Stimulated activated CD4-positive, alpha-beta T cell treated with anti-CD3 and anti-CD28 coated beads, Interleukin-15, amount 100 ng/mL, for 48 hours (primary cell): Measurements from ENCODE around the gene PCDHA13.
"Not testable (repeated sequence)": the region's sequence is repeated elsewhere in the genome, so short reads cannot be mapped to it uniquely, and the experiment has no call there.

Experiments used
- DNase-seq, 2 donors: peaks; one replicate each; pipeline ENCODE4 v3.0.0-alpha.2; 2020; ENCODE audit warnings: low read depth in 2 of 2

The PCDHA13 gene, protein sequence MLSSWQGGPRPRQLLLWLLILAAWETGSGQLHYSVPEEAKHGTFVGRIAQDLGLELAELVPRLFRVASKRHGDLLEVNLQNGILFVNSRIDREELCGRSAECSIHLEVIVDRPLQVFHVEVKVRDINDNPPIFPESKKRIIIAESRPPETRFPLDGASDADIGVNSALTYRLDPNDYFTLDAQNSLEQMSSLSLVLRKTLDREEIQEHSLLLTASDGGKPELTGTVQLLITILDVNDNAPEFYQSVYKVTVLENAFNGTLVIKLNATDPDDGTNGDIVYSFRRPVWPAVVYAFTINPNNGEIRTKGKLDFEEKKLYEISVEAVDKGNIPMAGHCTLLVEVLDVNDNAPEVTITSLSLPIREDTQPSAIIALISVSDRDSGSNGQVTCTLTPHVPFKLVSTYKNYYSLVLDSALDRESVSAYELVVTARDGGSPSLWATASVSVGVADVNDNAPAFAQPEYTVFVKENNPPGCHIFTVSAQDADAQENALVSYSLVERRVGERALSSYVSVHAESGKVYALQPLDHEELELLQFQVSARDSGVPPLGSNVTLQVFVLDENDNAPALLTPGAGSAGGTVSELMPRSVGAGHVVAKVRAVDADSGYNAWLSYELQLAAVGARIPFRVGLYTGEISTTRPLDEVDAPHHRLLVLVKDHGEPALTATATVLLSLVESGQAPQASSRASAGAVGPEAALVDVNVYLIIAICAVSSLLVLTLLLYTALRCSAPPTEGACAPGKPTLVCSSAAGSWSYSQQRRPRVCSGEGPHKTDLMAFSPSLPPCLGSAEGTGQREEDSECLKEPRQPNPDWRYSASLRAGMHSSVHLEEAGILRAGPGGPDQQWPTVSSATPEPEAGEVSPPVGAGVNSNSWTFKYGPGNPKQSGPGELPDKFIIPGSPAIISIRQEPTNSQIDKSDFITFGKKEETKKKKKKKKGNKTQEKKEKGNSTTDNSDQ

DNA sequence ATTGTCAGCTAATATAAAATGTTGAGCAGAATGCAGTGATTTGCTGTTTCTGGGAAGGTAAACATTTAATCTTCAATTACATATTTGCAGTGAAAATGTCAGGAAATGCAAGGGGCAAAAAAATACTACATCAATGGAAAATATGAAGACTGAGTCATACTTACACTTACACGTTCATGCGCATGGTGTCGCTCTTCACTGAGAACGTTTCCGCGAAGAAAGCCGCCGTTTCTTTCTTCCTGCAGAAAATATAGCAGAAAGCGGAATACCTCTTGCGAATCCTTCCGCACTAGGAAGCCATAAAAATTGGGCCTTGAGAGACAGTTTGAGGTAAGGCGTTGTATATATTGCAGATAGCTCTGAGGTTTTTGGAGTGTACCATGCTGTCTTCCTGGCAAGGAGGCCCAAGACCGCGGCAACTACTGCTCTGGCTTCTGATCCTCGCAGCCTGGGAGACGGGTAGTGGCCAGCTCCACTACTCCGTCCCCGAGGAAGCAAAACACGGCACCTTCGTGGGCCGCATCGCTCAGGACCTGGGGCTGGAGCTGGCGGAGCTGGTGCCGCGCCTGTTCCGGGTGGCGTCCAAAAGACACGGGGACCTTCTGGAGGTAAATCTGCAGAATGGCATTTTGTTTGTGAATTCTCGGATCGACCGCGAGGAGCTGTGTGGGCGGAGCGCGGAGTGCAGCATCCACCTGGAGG, at the start of gene PCDHA13:
Gene PCDHA13 (plus strand): TSS at position 236 of the 702 bp plus-strand sequence. CDS start 145 bp downstream, at position 381.
- DNase-seq: no peak

DNA sequence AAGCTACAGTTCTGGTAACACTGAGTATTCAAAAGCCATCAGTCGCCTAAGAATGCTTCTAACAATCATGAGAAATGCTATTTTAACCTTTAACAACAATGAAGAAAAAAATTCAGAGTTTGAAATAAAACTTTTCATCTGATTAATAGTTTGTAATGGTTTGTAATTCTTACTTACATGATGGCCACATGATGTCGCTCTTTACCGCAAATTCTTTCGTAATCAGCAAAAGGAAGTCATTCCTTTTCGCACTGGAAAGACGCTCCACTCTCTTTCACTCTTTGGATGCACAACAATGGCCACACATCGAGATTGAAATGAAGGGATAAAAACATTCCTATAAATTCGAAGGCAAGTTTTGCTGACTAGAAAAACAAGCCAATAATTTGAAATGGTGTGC, 47.9 kb upstream of the PCDHA13 start, which contains the start of gene PCDHA7:
Gene PCDHA7 (plus strand): TSS at position 277 of the 400 bp plus-strand sequence. CDS start 115 bp downstream, at position 392.
- no peak for DNase-seq

DNA sequence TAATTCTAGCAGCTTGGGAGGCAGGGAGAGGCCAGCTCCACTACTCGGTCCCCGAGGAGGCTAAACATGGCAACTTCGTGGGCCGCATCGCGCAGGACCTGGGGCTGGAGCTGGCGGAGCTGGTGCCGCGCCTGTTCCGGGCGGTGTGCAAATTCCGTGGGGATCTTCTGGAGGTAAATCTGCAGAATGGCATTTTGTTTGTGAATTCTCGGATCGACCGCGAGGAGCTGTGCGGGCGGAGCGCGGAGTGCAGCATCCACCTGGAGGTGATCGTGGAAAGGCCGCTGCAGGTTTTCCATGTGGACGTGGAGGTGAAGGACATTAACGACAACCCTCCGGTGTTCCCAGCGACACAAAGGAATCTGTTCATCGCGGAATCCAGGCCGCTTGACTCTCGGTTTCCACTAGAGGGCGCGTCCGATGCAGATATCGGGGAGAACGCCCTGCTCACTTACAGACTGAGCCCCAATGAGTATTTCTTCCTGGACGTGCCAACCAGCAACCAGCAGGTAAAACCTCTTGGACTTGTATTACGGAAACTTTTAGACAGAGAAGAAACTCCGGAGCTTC, 47.4 kb upstream of the PCDHA13 start:
- not testable (repeated sequence) for DNase-seq

DNA sequence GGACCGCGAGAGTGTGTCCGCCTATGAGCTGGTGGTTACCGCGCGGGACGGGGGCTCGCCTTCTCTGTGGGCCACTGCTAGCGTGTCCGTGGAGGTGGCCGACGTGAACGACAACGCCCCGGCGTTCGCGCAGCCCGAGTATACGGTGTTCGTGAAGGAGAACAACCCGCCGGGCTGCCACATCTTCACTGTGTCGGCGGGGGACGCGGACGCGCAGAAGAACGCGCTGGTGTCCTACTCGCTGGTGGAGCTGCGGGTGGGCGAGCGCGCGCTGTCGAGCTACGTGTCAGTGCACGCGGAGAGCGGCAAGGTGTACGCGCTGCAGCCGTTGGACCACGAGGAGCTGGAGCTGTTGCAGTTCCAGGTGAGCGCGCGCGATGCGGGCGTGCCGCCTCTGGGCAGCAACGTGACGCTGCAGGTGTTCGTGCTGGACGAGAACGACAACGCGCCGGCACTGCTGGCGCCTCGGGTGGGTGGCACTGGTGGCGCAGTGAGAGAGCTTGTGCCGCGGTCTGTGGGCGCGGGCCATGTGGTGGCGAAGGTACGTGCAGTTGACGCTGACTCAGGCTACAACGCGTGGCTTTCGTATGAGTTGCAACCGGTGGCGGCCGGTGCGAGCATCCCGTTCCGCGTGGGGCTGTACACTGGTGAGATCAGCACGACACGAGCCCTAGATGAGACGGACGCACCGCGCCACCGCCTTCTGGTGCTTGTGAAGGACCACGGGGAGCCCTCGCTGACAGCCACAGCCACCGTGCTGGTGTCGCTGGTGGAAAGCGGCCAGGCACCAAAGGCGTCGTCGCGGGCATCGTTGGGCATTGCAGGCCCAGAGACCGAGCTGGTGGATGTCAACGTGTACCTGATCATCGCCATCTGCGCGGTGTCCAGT, 46.1 kb upstream of the PCDHA13 start:
- no peak for DNase-seq

DNA sequence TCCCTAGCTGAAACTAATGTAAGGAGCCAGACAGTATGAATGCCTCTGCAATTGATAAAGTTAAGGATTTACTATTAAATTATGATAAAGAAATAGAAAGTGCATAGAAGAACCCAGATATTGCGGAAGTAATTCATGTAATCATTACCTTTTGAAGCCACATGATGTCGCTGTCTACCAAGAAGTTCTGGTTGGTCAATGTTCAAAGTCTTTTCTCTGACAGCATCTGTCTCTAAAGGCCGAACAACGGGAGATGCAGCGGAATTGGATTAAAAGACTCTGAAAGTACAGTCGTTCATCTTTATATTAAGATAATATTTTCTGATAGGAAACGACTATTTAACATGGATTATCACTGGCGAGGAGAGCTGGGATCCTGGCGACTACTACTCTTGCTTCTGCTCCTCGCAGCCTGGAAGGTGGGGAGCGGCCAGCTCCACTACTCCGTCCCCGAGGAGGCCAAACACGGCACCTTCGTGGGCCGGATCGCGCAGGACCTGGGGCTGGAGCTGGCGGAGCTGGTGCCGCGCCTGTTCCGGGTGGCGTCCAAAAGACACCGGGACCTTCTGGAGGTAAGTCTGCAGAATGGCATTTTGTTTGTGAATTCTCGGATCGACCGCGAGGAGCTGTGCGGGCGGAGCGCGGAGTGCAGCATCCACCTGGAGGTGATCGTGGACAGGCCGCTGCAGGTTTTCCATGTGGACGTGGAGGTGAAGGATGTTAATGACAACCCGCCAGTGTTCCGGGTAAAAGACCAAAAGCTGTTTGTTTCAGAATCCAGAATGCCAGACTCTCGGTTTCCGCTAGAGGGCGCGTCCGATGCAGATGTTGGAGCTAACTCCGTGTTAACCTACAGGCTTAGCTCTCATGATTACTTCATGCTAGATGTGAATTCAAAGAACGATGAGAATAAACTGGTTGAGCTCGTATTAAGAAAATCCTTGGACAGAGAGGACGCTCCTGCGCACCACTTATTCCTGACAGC, 40.7 kb upstream of the PCDHA13 start, which contains the start of gene PCDHA8:
Gene PCDHA8 (plus strand): TSS at position 210 of the 985 bp plus-strand sequence. CDS start 135 bp downstream, at position 345.
- DNase-seq: no peak

DNA sequence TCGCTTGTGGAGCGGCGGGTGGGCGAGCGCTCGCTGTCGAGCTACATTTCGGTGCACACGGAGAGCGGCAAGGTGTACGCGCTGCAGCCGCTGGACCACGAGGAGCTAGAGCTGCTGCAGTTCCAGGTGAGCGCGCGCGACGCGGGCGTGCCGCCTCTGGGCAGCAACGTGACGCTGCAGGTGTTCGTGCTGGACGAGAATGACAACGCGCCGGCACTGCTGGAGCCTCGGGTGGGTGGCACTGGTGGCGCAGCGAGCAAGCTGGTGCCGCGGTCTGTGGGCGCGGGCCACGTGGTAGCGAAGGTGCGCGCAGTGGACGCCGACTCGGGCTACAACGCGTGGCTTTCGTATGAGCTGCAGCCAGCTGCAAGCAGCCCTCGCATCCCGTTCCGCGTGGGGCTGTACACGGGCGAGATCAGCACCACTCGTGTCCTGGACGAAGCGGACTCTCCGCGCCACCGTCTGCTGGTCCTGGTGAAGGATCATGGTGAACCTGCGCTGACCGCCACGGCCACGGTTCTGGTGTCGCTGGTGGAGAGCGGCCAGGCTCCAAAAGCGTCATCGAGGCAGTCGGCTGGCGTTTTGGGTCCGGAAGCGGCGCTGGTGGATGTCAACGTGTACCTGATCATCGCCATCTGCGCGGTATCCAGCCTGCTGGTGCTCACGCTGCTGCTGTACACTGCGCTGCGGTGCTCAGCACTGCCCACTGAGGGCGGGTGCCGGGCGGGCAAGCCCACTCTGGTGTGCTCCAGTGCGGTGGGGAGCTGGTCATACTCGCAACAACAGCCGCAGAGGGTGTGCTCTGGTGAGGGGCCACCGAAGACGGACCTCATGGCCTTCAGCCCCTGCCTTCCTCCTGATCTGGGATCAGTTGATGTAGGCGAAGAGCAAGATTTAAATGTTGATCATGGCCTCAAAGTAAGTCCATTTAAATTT, 38.9 kb upstream of the PCDHA13 start:
- no peak for DNase-seq

DNA sequence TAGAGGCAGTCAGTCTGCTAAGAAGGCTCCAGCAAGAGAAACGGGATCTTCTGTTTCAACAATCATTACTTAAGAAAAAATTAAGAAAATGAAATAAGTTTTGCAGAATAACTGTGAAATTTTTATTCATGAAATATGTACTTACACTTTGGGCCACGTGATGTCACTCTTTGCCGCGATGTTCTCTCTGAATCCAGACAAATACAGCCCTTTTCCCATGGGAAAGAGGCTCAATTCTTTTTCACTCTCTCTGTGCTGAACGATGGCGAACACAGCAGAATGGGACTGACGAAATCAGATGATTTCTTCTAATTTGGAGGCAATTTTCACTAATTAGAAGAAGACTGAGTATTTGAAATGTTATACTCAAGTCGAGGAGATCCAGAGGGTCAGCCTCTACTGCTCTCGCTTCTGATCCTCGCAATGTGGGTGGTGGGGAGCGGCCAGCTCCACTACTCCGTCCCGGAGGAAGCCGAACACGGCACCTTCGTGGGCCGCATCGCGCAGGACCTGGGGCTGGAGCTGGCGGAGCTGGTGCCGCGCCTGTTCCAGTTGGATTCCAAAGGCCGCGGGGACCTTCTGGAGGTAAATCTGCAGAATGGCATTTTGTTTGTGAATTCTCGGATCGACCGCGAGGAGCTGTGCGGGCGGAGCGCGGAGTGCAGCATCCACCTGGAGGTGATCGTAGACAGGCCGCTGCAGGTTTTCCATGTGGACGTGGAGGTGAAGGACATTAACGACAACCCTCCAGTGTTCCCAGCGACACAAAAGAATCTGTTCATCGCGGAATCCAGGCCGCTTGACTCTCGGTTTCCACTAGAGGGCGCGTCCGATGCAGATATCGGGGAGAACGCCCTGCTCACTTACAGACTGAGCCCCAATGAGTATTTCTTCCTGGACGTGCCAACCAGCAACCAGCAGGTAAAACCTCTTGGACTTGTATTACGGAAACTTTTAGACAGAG, 33.5 kb upstream of the PCDHA13 start, which contains the start of gene PCDHA9:
Gene PCDHA9 (plus strand): TSS at position 244 of the 964 bp plus-strand sequence. CDS start 114 bp downstream, at position 358.
- DNase-seq: not testable (repeated sequence)

DNA sequence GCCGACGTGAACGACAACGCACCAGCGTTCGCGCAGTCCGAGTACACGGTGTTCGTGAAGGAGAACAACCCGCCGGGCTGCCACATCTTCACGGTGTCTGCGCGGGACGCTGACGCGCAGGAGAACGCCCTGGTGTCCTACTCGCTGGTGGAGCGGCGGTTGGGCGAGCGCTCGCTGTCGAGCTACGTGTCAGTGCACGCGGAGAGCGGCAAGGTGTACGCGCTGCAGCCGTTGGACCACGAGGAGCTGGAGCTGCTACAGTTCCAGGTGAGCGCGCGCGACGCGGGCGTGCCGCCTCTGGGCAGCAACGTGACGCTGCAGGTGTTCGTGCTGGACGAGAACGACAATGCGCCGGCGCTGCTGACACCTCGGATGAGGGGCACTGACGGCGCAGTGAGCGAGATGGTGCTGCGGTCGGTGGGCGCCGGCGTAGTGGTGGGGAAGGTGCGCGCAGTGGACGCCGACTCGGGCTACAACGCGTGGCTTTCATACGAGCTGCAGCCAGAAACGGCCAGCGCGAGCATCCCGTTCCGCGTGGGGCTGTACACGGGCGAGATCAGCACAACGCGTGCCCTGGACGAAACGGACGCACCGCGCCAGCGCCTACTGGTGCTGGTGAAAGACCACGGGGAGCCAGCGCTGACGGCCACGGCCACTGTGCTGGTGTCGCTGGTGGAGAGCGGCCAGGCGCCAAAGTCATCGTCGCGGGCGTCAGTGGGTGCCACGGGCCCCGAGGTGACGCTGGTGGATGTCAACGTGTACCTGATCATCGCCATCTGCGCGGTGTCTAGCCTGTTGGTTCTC, 31.9 kb upstream of the PCDHA13 start:
- not testable (repeated sequence) for DNase-seq

DNA sequence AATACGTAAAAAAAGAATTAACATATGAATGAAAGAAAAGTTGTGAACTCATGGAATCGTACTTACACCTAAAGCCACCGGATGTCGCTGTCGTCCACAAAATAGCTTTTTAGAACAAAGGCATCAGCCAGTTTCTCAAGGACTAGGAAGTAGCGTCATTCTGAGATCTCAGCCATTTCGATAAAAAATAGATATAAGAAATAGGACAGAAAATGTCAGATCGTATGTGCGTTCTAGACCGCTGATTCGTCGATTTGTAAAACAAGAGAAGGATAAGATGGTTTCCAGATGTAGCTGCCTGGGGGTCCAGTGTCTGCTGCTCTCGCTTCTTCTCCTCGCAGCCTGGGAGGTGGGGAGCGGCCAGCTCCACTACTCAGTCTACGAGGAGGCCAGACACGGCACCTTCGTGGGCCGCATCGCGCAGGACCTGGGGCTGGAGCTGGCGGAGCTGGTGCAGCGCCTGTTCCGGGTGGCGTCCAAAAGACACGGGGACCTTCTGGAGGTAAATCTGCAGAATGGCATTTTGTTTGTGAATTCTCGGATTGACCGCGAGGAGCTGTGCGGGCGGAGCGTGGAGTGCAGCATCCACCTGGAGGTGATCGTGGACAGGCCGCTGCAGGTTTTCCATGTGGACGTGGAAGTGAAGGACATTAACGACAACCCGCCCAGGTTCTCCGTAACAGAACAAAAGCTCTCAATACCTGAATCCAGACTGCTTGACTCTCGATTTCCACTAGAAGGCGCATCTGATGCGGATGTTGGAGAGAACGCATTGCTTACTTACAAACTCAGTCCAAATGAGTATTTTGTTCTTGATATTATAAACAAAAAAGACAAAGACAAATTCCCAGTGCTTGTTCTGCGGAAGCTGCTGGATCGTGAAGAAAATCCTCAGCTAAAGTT, 25.9 kb upstream of the PCDHA13 start, which contains the start of gene PCDHA10:
Gene PCDHA10 (plus strand): TSS at position 126 of the 903 bp plus-strand sequence. CDS start 152 bp downstream, at position 278.
- DNase-seq: no peak

DNA sequence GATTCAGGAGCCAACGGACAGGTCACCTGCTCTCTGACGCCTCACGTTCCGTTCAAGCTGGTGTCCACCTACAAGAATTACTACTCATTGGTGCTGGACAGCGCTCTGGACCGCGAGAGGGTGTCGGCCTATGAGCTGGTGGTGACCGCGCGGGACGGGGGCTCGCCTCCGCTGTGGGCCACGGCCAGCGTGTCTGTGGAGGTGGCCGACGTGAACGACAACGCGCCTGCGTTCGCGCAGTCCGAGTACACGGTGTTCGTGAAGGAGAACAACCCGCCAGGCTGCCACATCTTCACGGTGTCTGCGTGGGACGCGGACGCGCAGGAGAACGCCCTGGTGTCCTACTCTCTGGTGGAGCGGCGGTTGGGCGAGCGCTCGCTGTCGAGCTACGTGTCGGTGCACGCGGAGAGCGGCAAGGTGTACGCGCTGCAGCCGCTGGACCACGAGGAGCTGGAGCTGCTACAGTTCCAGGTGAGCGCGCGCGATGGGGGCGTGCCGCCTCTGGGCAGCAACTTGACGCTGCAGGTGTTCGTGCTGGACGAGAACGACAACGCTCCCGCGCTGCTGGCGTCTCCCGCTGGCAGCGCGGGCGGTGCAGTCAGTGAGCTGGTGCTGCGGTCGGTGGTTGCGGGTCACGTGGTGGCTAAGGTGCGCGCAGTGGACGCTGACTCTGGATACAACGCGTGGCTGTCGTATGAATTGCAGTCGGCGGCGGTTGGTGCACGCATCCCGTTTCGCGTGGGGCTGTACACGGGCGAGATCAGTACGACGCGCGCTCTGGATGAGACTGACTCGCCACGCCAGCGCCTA, 24.5 kb upstream of the PCDHA13 start:
- DNase-seq: no peak

DNA sequence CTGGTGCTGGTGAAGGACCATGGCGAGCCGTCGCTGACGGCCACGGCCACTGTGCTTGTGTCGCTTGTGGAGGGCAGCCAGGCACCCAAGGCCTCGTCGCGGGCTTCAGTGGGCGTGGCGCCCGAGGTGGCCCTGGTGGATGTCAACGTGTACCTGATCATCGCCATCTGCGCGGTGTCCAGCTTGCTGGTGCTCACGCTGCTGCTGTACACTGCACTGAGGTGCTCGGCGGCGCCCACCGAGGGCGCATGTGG, 24.0 kb upstream of the PCDHA13 start:
- no peak for DNase-seq

DNA sequence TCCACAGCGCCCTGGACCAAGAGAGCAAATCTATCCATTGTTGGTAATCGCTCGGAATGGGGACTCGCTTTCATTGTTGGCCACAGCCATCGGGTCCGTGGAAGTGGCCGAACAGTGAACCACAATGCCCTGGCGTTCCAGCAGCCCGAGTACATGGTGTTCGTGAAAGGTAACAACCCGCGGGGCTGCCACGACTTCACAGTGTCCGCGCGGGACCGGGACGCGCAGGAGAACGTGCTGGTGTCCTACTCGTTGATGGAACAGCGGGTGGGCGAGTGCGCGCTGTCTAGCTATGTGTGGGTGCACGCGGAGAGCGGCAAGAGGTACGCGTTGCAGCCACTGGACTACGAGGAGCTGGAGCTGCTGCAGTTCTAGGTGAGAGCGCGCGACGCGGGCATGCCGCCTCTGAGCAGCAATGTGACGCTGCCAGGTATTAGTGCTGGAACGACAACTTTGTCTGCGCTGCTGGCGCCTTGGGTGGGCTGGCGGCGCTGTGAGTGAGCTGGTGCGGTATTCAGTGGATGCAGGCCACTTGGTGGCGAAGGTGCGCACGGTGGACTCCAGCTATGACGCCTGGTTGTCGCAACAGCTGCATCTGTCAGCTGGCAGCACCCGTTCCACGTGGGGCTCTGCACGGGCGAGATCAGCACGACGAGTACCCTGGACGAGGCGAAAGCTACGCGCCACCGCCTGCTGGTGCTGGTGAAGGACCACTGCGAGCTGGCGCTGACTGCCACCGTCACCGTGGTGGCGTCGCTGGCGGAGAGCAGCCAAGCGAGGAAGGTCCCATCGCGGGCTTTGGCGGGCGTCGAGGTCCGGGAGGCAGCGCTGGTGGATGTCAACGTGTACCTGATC, 19.3 kb upstream of the PCDHA13 start:
- no peak for DNase-seq
